ENCODE measurements around the gene LCE3A.

Gene LCE3A

DNA sequence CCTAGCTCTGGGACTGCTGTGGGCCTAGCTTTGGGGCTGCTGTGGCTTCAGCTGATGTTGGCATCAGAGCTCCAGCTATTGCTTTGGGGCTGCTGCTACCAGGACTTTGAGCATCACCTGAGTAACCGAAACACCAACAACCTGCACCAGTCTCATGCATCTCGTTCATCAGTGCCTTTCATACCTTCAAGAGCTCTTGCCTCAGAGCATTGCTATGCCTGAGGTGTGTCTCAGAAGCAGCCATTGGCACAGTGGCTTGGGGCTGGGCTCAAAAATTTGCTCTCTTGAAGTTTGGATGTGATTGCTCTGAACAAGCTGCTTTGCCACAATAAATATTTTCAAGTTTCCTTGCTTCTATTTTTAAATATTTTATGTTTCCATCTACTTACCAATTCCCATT lies 33.6 kb upstream of the LCE3A start:
- ChIA-PET CTCF (interaction anchor here (2.4 kb wide), 1 partner anchor 214 kb away, joined by 7 read pairs; no protein-coding TSS in a partner anchor), POLR2A (no interaction called here)
- TF ChIP-seq CTCF (IDR thresholded peaks at IDR 0.05; ENCODE audit: insufficient read depth, low read length, missing control alignments), result no peak
- no peak overlapping the region for H3K4me3 ChIP-seq (ENCODE audit: low read depth, low read length)
- DNase-seq (ENCODE audit: low read depth, low spot score), result no peak

GRCh38 chr1:152654110-152654509 lies 31.2 kb upstream of the LCE3A start:
- POLR2A ChIA-PET, result no interaction called here
- CTCF ChIA-PET, result interaction anchor here (0.6 to 3.9 kb wide), 20 partner anchors 11 to 698 kb away, joined by 3 to 22 read pairs (median 4); no protein-coding TSS in a partner anchor
- peak; percentile 59 for TF ChIP-seq CTCF (IDR thresholded peaks at IDR 0.05; ENCODE audit: insufficient read depth, low read length, missing control alignments)

DNA sequence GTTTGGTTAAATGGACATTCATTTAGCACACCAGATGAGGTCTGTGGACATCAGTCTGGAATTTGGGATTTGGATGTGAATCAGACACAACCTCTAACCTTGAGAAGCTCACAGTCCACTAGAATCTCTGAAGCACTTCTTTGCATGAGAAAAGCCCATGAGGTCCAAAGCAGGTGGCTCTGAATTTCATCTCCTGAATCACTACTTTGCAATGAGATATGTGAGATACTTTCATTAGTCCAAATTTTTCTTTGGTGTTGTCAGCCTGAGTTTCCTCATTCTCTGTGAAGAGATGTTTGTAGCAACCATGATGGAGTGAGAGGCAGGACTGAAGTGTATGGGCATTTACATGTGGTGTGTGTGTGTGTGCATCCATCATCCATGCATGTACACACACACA lies 23.8 kb upstream of the LCE3A start:
- H3K4me3 ChIP-seq (ENCODE audit: low read depth, low read length), result no peak overlapping the region
- no peak for TF ChIP-seq CTCF (IDR thresholded peaks at IDR 0.05; ENCODE audit: insufficient read depth, low read length, missing control alignments)
- no peak for DNase-seq (ENCODE audit: low read depth, low spot score)
- POLR2A ChIA-PET, result no interaction called here
- CTCF ChIA-PET, result no interaction called here

More at GRCh38 chr1:152654110-152654509, 31.2 kb upstream of the LCE3A start:
- no peak for DNase-seq (ENCODE audit: low read depth, low spot score)
- H3K4me3 ChIP-seq (ENCODE audit: low read depth, low read length), result no peak overlapping the region

DNA sequence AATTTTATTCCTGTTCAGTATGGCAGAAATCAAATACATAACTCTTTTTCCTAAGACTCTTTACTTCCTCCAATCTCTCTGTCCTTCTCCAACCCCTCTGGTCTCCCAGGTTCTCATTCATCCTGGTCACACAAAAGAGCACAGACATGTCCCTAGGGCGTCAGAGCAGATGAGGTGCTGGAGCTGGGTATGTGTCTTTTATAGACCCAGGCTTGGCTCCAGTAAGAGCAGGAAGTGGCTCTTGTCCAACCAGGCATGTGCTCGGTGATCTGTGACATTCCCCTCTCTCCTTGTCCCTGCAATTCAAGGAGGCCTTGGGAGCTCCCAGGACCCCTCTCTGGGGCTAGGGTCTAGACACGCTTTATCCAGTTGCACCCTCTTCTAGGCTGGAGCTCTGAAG lies 22.2 kb upstream of the LCE3A start:
- ChIA-PET POLR2A (no interaction called here), CTCF (no interaction called here)
- DNase-seq (ENCODE audit: low read depth, low spot score), result no peak
- no peak for TF ChIP-seq CTCF (IDR thresholded peaks at IDR 0.05; ENCODE audit: insufficient read depth, low read length, missing control alignments)
- H3K4me3 ChIP-seq (ENCODE audit: low read depth, low read length), result no peak overlapping the region

DNA sequence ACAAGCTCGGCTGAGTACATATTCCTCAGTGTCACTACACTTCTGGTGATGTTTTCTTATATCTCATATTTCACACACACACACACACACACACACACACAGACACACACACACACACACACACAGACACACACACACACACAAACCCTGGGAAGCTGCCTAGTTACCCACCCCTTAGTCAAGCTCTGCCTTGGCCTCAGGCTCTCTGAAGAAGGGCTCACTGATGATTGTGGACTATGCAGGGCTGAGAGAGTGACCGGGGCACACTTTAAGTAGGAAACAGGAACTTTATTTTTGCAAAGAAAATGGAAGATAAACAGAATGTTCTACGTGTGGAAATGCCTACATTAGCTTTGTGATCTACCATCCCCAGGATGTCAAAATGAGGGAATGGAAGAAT lies 21.0 kb upstream of the LCE3A start:
- POLR2A ChIA-PET, result no interaction called here
- CTCF ChIA-PET, result interaction anchor here (2.6 kb wide), 1 partner anchor 10 kb away, joined by 22 read pairs; no protein-coding TSS in a partner anchor
- H3K4me3 ChIP-seq (ENCODE audit: low read depth, low read length), result no peak overlapping the region
- DNase-seq (ENCODE audit: low read depth, low spot score), result no peak
- no peak for TF ChIP-seq CTCF (IDR thresholded peaks at IDR 0.05; ENCODE audit: insufficient read depth, low read length, missing control alignments)

DNA sequence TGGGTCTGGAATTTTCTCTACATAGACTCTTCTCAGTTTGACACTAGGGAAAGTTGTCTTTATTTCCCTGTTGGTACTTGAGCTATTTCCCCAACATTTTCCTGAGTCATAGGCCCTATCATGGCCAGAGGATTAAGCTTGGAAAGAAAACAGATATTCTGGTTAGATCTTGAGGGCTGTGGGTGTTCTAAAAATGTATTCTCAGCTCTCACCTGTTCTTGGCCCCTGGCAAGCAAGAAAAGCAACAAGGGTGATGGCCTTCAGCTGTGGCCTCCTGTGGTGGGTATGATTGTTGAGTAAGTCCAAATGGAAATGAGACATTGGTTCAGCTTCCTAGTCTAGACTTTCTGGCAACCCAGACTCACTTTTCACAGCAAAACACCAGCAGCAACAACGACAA lies 17.4 kb upstream of the LCE3A start:
- ChIA-PET CTCF (interaction anchor here (0.7 to 1.1 kb wide), 3 partner anchors 13 to 230 kb away, joined by 3 read pairs; no protein-coding TSS in a partner anchor), POLR2A (no interaction called here)
- DNase-seq (ENCODE audit: low read depth, low spot score), result no peak
- TF ChIP-seq CTCF (IDR thresholded peaks at IDR 0.05; ENCODE audit: insufficient read depth, low read length, missing control alignments), result no peak
- no peak overlapping the region for H3K4me3 ChIP-seq (ENCODE audit: low read depth, low read length)

All from AG04449 (cell line).